Measurements from ENCODE around the gene PRMT1.

DNA sequence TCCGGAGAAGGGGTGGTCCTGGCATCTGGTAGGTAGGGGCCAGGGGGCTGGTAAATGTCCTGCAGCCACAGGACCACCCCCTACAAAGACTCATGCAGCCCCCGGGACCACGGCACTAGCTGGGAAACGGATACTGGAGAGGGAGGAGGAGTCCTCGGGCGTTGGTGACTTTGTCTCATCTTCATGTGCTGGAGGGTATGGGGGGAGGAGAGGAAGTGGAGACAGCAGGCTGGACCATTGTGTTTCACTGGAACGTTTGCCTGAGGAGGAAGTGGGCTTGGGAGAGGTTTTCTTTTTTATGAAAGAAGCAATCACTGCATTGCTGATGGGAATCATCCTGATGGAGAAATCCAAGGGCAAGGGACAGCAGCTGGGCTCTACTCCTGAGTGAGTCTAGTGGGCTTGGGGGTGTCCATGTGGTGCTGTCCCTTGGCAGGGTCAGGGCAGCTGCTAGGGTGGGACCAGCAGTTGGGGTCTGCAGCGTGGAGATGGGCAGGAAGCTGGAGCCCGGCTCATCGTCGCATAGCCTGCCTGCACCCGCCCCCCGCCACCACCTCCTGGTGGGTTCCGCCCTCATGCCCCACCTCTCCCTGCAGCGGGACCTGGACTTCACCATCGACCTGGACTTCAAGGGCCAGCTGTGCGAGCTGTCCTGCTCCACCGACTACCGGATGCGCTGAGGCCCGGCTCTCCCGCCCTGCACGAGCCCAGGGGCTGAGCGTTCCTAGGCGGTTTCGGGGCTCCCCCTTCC, 10.7 kb downstream of the PRMT1 start:
- TF ChIP-seq NFIC (IDR thresholded peaks at IDR 0.05) (no peak), EP300 (IDR thresholded peaks at IDR 0.05; ENCODE audit: borderline replicate concordance) (no peak), TAF1 (IDR thresholded peaks at IDR 0.05; ENCODE audit: low read depth) (no peak), CEBPB (IDR thresholded peaks at IDR 0.05) (no peak), YY1 (IDR thresholded peaks at IDR 0.05; ENCODE audit: low read depth) (no peak), TCF12 (IDR thresholded peaks at IDR 0.05; ENCODE audit: low read depth) (no peak), EGR1 (IDR thresholded peaks at IDR 0.05) (no peak), RAD21 (IDR thresholded peaks at IDR 0.05; ENCODE audit: low read depth) (no peak)
- TF ChIP-seq, protein P1, sequence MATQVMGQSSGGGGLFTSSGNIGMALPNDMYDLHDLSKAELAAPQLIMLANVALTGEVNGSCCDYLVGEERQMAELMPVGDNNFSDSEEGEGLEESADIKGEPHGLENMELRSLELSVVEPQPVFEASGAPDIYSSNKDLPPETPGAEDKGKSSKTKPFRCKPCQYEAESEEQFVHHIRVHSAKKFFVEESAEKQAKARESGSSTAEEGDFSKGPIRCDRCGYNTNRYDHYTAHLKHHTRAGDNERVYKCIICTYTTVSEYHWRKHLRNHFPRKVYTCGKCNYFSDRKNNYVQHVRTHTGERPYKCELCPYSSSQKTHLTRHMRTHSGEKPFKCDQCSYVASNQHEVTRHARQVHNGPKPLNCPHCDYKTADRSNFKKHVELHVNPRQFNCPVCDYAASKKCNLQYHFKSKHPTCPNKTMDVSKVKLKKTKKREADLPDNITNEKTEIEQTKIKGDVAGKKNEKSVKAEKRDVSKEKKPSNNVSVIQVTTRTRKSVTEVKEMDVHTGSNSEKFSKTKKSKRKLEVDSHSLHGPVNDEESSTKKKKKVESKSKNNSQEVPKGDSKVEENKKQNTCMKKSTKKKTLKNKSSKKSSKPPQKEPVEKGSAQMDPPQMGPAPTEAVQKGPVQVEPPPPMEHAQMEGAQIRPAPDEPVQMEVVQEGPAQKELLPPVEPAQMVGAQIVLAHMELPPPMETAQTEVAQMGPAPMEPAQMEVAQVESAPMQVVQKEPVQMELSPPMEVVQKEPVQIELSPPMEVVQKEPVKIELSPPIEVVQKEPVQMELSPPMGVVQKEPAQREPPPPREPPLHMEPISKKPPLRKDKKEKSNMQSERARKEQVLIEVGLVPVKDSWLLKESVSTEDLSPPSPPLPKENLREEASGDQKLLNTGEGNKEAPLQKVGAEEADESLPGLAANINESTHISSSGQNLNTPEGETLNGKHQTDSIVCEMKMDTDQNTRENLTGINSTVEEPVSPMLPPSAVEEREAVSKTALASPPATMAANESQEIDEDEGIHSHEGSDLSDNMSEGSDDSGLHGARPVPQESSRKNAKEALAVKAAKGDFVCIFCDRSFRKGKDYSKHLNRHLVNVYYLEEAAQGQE (IDR thresholded peaks at IDR 0.05; ENCODE audit: low read depth), result no peak
- TF ChIP-seq, protein P2, sequence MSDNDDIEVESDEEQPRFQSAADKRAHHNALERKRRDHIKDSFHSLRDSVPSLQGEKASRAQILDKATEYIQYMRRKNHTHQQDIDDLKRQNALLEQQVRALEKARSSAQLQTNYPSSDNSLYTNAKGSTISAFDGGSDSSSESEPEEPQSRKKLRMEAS (IDR thresholded peaks at IDR 0.05), result no peak
- TF ChIP-seq, protein P3, sequence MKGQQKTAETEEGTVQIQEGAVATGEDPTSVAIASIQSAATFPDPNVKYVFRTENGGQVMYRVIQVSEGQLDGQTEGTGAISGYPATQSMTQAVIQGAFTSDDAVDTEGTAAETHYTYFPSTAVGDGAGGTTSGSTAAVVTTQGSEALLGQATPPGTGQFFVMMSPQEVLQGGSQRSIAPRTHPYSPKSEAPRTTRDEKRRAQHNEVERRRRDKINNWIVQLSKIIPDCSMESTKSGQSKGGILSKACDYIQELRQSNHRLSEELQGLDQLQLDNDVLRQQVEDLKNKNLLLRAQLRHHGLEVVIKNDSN (IDR thresholded peaks at IDR 0.05), result no peak
